Measurements from ENCODE around the gene NCCRP1. TPM values are rescaled to one million over a fixed set of nuclear protein-coding genes. Genes with fewer than 3 reads are reported as not detected.

NCCRP1 gene
- total RNA-seq, 6 experiments from 2014 or later: not detected

DNA sequence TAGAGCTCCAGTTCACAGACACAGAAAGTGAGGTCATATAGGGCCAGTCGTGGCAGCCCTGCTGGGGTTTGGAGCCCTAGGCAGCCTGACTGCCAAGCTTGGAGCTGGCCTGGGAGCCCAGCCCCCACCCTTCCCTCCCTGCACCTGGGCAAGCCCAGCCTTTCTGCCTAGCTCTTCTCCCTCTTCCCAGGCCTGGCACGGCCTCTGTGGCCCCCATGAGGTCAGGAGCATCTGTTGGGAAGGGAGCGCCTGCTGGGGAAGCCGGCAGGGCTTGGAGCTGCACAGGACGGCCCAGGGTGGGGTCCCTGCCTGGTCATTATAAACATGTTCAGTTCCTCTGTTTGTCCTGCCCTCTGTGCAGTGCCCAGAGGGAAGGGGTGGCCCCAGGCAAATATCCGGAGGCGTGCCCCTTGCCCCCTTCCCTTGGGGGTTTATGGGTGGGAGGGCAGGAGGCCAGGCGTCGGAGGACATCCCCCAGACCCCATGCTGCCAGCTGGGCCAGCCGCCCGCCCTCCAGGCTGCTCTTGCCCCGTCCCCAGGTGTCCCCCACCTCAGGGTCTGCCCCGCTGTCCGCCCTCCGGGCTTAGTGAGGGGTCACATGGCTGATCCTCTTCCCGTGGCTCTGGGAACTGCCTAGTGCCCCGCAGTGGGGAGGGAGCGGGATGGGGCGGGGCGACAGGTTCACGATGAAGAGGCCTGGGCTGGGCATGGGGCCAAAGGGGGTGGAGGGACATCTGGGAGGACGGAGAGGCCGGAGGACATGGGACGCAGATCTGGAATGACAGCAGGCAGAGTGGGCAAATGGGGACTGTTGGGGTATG, 30.0 kb upstream of the NCCRP1 start:
- Mint-ChIP-seq H3K9me3 (no peaks in the 10 kb centered on the region), H3K36me3 (ENCODE audit: low read depth) (no peaks in the 10 kb centered on the region; the same call in 1 of the 2 replicates), H3K4me3 (no peak overlapping the region), H3K4me1 (ENCODE audit: low read depth) (no peaks in the 10 kb centered on the region), H3K27ac (no peak overlapping the region; the same call in 1 of the 2 replicates), H3K27me3 (ENCODE audit: insufficient read depth) (no peaks in the 10 kb centered on the region; the same call in 1 of the 2 replicates)
- DNase-seq: no peak
- TF ChIP-seq, protein P1, sequence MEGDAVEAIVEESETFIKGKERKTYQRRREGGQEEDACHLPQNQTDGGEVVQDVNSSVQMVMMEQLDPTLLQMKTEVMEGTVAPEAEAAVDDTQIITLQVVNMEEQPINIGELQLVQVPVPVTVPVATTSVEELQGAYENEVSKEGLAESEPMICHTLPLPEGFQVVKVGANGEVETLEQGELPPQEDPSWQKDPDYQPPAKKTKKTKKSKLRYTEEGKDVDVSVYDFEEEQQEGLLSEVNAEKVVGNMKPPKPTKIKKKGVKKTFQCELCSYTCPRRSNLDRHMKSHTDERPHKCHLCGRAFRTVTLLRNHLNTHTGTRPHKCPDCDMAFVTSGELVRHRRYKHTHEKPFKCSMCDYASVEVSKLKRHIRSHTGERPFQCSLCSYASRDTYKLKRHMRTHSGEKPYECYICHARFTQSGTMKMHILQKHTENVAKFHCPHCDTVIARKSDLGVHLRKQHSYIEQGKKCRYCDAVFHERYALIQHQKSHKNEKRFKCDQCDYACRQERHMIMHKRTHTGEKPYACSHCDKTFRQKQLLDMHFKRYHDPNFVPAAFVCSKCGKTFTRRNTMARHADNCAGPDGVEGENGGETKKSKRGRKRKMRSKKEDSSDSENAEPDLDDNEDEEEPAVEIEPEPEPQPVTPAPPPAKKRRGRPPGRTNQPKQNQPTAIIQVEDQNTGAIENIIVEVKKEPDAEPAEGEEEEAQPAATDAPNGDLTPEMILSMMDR (IDR thresholded peaks at IDR 0.05): no peak

DNA sequence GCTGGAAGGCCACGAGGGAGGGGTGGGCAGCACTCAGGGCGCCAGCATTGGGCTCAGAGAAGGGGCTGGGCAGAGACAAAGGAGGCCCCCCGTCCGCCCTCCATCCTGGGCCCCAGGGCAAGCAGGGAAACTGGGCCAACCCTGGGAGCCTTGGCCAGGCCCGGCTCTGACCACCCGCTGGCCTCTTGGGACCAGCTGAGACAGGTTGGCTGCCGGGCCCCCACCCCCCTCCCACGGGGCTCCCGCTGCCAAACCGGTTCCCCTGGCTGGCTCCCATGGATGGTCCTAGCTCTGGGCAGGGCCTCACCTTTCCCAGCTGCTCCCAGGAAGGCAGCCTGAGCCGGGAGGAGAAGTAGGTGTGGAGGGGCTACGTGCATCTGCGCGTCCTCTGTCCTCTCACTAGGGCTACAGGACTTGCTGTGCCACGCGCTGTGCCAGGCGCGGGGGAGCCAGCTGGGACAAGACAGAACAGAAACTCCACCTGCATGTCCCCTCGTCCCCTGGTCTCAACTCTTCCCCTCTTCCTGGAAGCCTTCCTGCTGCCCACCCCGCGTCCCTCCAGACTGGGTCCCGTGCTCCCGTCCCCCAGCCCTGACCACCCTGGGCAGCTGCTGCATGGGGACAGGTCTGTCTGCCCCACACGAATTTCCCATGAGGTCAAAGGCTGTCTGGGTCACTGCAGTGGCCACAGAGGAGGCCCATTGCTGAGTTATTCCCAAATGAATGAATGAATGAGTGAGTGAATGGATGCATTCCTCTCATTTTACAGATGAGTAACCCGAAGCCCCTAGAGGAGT, 29.1 kb upstream of the NCCRP1 start:
- no peaks in the 10 kb centered on the region for H3K4me1 Mint-ChIP-seq (ENCODE audit: low read depth)
- no peak overlapping the region; the same call in 1 of the 2 replicates for H3K27ac Mint-ChIP-seq
- no peaks in the 10 kb centered on the region for H3K9me3 Mint-ChIP-seq
- H3K4me3 Mint-ChIP-seq: no peak overlapping the region
- H3K27me3 Mint-ChIP-seq (ENCODE audit: insufficient read depth): no peaks in the 10 kb centered on the region; the same call in 1 of the 2 replicates
- TF ChIP-seq, protein P1 (IDR thresholded peaks at IDR 0.05): no peak
- DNase-seq: no peak
- H3K36me3 Mint-ChIP-seq (ENCODE audit: low read depth): no peaks in the 10 kb centered on the region; the same call in 1 of the 2 replicates

DNA sequence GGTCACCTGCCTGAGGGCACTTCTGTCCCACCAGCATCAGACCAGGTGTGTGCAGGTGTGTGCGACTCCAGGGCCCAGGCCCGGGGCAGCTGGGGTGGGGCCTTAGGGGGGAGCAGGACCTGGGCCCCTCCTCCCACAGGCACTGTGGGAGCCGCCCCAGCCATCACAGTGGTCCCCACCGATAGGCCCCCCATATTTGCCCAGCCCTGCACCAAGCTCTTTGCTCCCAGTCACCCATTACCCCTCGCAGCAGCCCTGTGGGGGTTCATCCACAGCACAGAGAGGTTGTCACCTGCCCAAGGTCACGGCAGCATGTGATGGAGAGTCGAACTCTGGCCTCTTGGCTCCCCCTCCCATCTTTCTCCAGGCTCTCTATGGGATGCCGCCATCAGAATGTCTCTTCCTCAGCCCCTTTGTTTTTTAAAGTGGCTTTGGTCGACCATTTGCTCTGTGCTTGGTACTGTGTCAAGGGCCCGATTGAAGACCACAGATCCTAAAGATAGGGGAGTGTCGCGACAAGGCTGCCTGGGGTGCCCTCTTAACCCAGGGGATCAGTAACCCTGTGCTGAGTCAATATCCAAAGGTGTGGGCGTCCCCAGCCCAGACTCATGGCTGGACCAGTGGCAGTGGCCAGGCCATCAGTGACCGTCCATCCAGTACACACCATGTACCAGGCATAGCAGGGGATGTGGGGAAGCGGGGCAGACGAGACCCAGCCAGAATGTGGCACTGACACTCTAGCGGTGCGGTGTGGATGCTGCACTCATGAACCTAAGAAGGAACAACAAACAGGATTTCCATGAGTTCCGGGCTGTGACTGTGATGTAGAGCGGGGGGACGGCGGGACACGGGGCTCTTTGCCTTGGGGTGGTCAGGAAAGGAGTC, 28.3 kb upstream of the NCCRP1 start:
- Mint-ChIP-seq H3K9me3 (no peaks in the 10 kb centered on the region), H3K4me1 (ENCODE audit: low read depth) (no peaks in the 10 kb centered on the region), H3K27ac (no peak overlapping the region), H3K27me3 (ENCODE audit: insufficient read depth) (no peaks in the 10 kb centered on the region; the same call in 1 of the 2 replicates), H3K4me3 (no peak overlapping the region), H3K36me3 (ENCODE audit: low read depth) (no peaks in the 10 kb centered on the region; the same call in 1 of the 2 replicates)
- DNase-seq: no peak
- TF ChIP-seq, protein P1 (IDR thresholded peaks at IDR 0.05): no peak

DNA sequence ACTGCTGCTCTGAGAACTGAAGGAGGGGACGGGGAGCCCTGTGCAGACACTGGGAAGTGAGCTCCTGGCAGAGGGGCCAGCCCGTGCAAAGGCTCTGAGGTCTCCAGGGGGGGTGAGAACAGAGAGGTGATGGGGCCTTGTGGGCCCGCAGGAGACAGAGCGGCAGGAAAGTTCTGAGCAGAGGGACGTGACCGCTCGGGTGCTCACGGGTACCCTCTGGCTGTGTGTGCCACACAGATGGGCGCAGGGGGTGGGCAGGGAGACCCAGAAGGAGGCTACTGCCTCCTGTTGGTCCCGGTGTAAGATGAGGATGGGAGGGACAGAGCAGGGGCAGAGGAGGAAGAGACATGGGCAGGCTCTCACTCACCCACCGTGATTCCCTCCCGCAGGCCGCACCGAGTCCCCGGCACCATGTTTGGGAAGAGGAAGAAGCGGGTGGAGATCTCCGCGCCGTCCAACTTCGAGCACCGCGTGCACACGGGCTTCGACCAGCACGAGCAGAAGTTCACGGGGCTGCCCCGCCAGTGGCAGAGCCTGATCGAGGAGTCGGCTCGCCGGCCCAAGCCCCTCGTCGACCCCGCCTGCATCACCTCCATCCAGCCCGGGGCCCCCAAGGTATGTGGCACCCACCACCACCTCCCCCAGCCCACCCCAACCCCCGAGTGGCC, 27.5 kb upstream of the NCCRP1 start:
- H3K36me3 Mint-ChIP-seq (ENCODE audit: low read depth): no peaks in the 10 kb centered on the region; the same call in 1 of the 2 replicates
- TF ChIP-seq, protein P1 (IDR thresholded peaks at IDR 0.05): no peak
- H3K9me3 Mint-ChIP-seq: no peaks in the 10 kb centered on the region
- no peak overlapping the region for H3K27ac Mint-ChIP-seq
- no peak overlapping the region for H3K4me3 Mint-ChIP-seq
- no peaks in the 10 kb centered on the region for H3K4me1 Mint-ChIP-seq (ENCODE audit: low read depth)
- DNase-seq: no peak
- H3K27me3 Mint-ChIP-seq (ENCODE audit: insufficient read depth): no peaks in the 10 kb centered on the region; the same call in 1 of the 2 replicates

Data from HFFc6 (cell line).